Dermis blood vessel endothelial cell (primary cell): ENCODE measurements around the gene AHCYL2. TPM values are rescaled to one million over a fixed set of nuclear protein-coding genes. Genes with fewer than 3 reads are reported as not detected.
"Not testable (repeated sequence)": the region's sequence is repeated elsewhere in the genome, so short reads cannot be mapped to it uniquely, and the experiment has no call there.

Experiments
- DNase-seq: peaks from one replicate; pipeline ENCODE4 v3.0.0; 2010
- total RNA-seq: library from RNA; depleted of rRNA; stranded (reverse); fragments of >200 nt; gene quantifications from 2 replicates; pipeline ENCODE4 v1.2.3, GENCODE V29; 2014

The AHCYL2 gene
- total RNA-seq, 1 donor from 2014 or later: 20.9 TPM

DNA sequence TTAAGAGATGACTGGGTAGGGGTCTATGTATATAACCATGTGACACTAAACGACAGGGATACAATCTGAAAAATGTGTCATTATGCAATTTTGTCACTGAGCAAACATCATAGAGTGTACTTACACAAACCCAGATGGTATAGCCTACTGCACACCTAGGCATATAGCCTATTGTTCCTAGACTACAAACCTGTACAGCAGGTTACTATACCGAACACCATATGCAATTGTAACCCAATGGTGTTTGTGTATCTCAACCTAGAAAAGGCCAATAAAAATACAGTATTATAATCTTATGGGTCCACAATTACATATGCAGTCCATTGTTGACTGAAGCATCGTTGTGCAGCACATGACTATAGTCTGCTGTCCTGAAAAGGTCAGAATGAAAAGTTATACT is 232.3 kb downstream of the AHCYL2 start:
- no peak for DNase-seq

GRCh38 chr7:129458171-129458570 is 233.3 kb downstream of the AHCYL2 start:
- DNase-seq: no peak

DNA sequence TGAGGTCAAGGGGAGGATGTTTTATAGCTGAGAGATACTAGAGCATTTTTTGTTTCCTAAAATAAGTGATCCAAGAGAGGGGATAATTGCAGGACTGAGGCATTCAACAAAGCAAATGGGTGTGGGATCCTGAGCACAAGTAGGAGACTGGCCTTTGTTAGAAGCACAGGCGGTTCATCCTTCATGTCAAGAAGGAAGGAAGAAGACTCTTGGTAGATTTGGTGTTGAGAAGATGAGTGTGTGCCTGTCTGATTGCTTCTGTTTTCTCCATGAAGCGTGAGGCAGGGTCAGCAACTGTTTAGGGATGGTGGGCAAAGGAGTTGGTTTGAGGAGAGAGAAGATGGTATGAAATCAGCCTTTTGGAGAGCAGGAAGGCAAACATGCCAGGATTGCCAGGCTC is 237.0 kb downstream of the AHCYL2 start:
- no peak for DNase-seq

DNA sequence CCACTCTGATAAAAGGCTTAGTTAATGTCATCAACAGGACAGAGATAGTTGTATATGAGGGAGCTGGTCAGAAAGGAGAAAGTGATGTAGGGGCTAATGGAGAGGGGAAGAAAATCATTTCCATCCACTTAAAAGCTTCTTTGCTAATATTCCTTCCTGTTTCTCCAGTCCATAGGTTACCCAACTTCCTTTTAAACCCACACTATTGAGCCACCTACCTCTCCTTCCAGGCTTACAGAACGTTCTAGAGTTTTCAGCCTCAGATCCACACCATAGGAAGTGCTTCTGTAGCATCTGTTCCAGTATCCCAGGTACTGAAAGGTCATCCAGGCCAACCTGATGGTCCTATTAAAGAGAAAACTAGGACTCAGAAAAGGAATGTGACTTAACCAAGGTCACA is 237.6 kb downstream of the AHCYL2 start:
- no peak for DNase-seq

DNA sequence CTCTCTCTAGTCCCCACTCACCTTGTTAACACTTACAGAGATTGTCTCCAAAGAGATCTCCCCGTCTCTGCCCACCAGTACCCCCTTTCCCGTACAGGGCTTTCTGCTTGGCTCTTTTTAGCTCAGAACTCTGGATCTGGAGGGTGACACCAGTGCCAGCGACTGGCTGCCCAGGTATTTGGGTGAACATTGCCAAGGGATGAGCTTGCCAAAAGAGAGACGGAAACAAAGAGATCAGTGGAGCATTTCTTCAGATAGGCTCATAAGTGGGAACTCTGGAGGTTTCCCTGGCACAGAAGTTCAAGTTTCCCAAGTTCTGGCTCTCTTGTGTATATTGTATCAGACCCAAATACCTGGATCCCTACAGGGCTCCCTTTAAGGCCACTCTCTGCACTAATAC is 239.4 kb downstream of the AHCYL2 start:
- DNase-seq: no peak

DNA sequence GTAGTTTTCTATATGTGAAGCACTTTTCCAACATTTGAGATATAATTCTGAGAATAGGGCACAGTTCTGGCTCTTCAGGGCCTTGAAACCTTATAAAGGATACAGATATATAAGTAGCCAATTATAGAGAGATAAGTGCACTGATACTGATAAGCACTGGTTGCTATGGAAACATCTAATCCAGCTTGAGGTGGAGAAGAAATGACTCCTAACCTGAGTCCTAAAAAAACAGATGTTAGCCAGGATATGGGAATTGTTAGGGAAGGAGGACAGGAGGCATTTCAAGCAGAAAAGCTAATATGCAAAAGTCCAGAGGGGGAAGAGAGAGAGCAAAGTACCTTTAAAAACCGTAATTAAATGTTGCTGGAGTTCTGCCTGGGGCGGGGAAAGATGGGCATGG is 240.2 kb downstream of the AHCYL2 start:
- no peak for DNase-seq

- DNase-seq: peak; percentile 7
Measured at GRCh38 chr7:129466796-129467195, 242.0 kb downstream of the AHCYL2 start.

DNA sequence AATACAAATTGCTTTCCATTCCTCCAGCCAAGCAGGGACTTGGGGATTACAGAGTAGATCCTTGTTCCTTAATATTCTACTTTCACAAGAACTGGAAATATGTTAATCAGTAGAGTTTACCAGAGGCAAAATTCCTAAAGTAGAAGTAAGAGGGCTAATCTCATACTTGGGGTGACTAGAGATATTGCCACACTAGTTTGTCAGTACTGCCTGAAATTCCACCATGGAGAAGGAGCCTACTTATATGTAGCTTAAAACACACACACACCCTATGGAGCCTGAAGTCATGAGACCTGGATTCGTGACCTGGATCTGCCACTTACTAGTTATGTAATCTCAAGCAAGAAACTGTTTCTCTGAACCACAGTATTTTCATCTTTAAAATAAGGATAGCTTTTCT is 243.3 kb downstream of the AHCYL2 start:
- DNase-seq: no peak

GRCh38 chr7:129468547-129468946 is 243.7 kb downstream of the AHCYL2 start:
- DNase-seq: no peak

- no peak for DNase-seq
Measured at GRCh38 chr7:129469930-129470329, 245.1 kb downstream of the AHCYL2 start.

DNA sequence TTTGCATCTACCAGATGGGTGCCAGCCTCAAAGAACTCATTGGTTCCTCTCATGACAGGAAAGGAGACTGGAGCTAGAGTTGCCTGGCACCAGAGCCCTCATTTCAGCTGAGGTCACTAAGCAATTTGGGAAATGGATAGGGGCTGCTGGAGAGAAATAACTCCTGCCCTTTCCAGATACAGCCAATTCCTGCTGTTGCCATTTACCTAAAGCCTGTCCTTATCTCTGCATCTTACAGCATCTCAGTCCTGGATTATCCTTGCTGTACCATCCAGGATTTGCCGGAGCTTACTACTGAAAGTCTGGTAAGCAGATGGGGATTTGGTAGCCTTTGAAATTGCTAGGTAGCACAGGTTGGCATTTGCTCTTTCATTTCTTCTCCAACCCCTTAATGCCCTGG is 245.6 kb downstream of the AHCYL2 start:
- DNase-seq: no peak

DNA sequence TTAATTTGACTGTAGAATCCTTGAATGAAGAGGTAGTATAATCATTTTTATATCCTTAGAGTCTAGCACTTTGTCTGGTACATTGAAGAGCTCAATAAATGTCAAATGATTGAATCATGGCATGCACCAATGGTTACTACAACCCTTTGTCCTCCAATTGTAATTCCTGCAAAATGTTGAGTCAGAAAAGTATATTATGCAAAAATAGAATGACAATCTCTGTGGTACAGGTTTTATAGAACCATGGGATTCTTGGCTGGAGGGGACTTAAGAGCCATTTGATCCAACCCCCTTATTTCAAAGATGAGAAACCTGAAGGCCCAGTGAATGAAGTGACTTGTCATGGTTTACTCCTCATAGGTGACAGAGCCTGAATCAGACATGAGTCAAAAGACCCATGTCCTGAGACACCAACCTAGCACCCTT is 246.6 kb downstream of the AHCYL2 start:
- no peak for DNase-seq

- DNase-seq: not testable (repeated sequence)
Measured at GRCh38 chr7:129475931-129476330, 251.1 kb downstream of the AHCYL2 start.

GRCh38 chr7:129476398-129476797 is 251.6 kb downstream of the AHCYL2 start:
- DNase-seq: not testable (repeated sequence)

Other genes starting within 250 kb of the AHCYL2 start
- 57.2 and 83.1 TPM in 2 replicates for gene TNPO3, start 169.9 kb upstream of the AHCYL2 start, total RNA-seq
- 0.19 TPM in 1 of 2 replicates, not detected in the other for gene TSPAN33, start 80.3 kb upstream of the AHCYL2 start, total RNA-seq
- gene SMO, start 36.4 kb upstream of the AHCYL2 start, total RNA-seq: 3.2 and 5.8 TPM in 2 replicates
- 2.7 and 6.1 TPM in 2 replicates for gene STRIP2, start 209.4 kb downstream of the AHCYL2 start, total RNA-seq